ENCODE results near the gene FLII.

Gene FLII

GRCh38 chr17:18259621-18260331 lies 1.2 kb upstream of the FLII start:
- DNase-seq = no peak

- DNase-seq = peak; percentile 96
Observed at GRCh38 chr17:18257982-18258355, 569 bp downstream of the FLII start.

GRCh38 chr17:18257268-18257981 lies 1.1 kb downstream of the FLII start:
- DNase-seq = peak; percentile 79

- no peak for DNase-seq
Observed at GRCh38 chr17:18256776-18257175, 1.8 kb downstream of the FLII start.

- no peak for DNase-seq
Observed at GRCh38 chr17:18256351-18256750, 2.2 kb downstream of the FLII start.

- no peak for DNase-seq
Observed at GRCh38 chr17:18254888-18255649, 3.5 kb downstream of the FLII start.

GRCh38 chr17:18253947-18254821 lies 4.4 kb downstream of the FLII start:
- DNase-seq = no peak

GRCh38 chr17:18253187-18253884 lies 5.2 kb downstream of the FLII start:
- no peak for DNase-seq

- DNase-seq = no peak
Observed at GRCh38 chr17:18252160-18252559, 6.4 kb downstream of the FLII start.

- DNase-seq = no peak
Observed at GRCh38 chr17:18251204-18251603, 7.3 kb downstream of the FLII start.

GRCh38 chr17:18250708-18251107 lies 7.8 kb downstream of the FLII start:
- no peak for DNase-seq

- DNase-seq = no peak
Observed at GRCh38 chr17:18250259-18250658, 8.3 kb downstream of the FLII start.

- no peak for DNase-seq
Observed at GRCh38 chr17:18248811-18249210, 9.7 kb downstream of the FLII start.

- peak; percentile 91 for DNase-seq
Observed at GRCh38 chr17:18248300-18248731, 10.2 kb downstream of the FLII start.

GRCh38 chr17:18247613-18248001 lies 10.9 kb downstream of the FLII start:
- no peak for DNase-seq

- peak; percentile 92 for DNase-seq
Observed at GRCh38 chr17:18246880-18247612, 11.5 kb downstream of the FLII start.

GRCh38 chr17:18246109-18246725 lies 12.3 kb downstream of the FLII start:
- DNase-seq = no peak

GRCh38 chr17:18245038-18245776 lies 13.3 kb downstream of the FLII start:
- DNase-seq = no peak

GRCh38 chr17:18241229-18241871 lies 17.2 kb downstream of the FLII start:
- DNase-seq = no peak

GRCh38 chr17:18240449-18240848 lies 18.1 kb downstream of the FLII start:
- DNase-seq = no peak
